ENCODE results near the gene SULT4A1. TPM values are rescaled to one million over a fixed set of nuclear protein-coding genes. Genes with fewer than 3 reads are reported as not detected.

The SULT4A1 gene
- total RNA-seq, 6 experiments from 2014 or later = not detected

DNA sequence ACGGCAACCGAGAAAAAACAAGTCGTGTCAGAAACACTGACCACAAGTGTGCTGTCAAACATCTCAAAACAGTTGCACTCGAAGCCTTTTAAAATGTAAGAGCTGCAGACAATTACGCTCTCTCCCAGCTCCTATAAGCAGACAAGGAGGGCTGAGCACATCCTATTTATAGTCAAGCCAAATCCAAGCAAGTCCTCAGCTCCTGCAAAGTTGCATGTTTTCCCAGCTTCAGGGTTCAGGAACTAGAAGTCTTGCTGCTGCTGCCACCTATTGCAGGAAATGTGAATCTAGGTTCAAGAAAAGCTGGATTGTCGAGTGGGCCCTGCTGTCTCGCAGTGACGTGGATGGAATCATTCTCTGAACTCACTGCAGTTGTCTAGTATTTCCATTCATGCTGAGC is 65.7 kb downstream of the SULT4A1 start:
- TF ChIP-seq, protein P1, sequence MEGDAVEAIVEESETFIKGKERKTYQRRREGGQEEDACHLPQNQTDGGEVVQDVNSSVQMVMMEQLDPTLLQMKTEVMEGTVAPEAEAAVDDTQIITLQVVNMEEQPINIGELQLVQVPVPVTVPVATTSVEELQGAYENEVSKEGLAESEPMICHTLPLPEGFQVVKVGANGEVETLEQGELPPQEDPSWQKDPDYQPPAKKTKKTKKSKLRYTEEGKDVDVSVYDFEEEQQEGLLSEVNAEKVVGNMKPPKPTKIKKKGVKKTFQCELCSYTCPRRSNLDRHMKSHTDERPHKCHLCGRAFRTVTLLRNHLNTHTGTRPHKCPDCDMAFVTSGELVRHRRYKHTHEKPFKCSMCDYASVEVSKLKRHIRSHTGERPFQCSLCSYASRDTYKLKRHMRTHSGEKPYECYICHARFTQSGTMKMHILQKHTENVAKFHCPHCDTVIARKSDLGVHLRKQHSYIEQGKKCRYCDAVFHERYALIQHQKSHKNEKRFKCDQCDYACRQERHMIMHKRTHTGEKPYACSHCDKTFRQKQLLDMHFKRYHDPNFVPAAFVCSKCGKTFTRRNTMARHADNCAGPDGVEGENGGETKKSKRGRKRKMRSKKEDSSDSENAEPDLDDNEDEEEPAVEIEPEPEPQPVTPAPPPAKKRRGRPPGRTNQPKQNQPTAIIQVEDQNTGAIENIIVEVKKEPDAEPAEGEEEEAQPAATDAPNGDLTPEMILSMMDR (IDR thresholded peaks at IDR 0.05) = peak; percentile 52
- DNase-seq = peak; percentile 26

GRCh38 chr22:43795320-43795719 is 67.0 kb downstream of the SULT4A1 start:
- H3K27ac Mint-ChIP-seq = no peak overlapping the region
- DNase-seq = no peak
- H3K4me1 Mint-ChIP-seq (ENCODE audit: low read depth) = no peaks in the 10 kb centered on the region
- no peak overlapping the region for H3K4me3 Mint-ChIP-seq
- 0 out of 2 replicates have a peak, but pooled peaks cover under 1% of the 10 kb centered on the region for H3K9me3 Mint-ChIP-seq
- H3K36me3 Mint-ChIP-seq (ENCODE audit: low read depth) = no peaks in the 10 kb centered on the region
- peaks cover 1% of the 10 kb centered on the region for H3K27me3 Mint-ChIP-seq (ENCODE audit: insufficient read depth)
- TF ChIP-seq, protein P1 (IDR thresholded peaks at IDR 0.05) = no peak

More for the DNA sequence above, 65.7 kb downstream of the SULT4A1 start:
- H3K36me3 Mint-ChIP-seq (ENCODE audit: low read depth) = no peaks in the 10 kb centered on the region
- peaks cover 1% of the 10 kb centered on the region for H3K27me3 Mint-ChIP-seq (ENCODE audit: insufficient read depth)
- no peak overlapping the region for H3K27ac Mint-ChIP-seq
- peaks cover 11% of the 10 kb centered on the region; the same call in 1 of the 2 replicates for H3K9me3 Mint-ChIP-seq
- H3K4me3 Mint-ChIP-seq = no peak overlapping the region
- H3K4me1 Mint-ChIP-seq (ENCODE audit: low read depth) = no peaks in the 10 kb centered on the region

DNA sequence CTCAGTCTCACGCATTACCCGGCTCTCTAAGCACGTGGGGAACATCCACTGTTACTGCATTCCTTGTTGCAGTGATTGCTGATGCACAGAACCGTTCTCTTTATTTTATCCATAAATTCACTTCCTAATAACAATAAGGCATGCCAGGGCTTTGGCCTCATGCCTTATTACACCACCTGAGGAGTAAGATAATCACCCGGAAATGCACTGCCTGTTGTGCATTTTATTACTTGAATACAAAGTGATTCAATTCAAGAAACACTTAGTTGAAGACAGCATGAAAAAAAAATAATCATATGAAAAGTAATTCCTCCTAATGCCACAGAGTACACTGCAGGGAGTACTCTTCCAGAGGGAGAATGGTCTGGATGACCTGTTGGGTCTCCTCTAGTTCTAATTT is 69.4 kb downstream of the SULT4A1 start:
- H3K4me1 Mint-ChIP-seq (ENCODE audit: low read depth) = no peaks in the 10 kb centered on the region
- peaks cover 1% of the 10 kb centered on the region; the same call in 1 of the 2 replicates for H3K27me3 Mint-ChIP-seq (ENCODE audit: insufficient read depth)
- no peak overlapping the region for H3K27ac Mint-ChIP-seq
- DNase-seq = no peak
- H3K4me3 Mint-ChIP-seq = no peak overlapping the region
- no peaks in the 10 kb centered on the region for H3K9me3 Mint-ChIP-seq
- TF ChIP-seq, protein P1 (IDR thresholded peaks at IDR 0.05) = no peak
- H3K36me3 Mint-ChIP-seq (ENCODE audit: low read depth) = no peaks in the 10 kb centered on the region

GRCh38 chr22:43789452-43789851 is 72.9 kb downstream of the SULT4A1 start:
- Mint-ChIP-seq H3K4me3 (no peak overlapping the region), H3K9me3 (no peaks in the 10 kb centered on the region), H3K27ac (peak overlapping the region; percentile 38; the same call in 1 of the 2 replicates), H3K36me3 (ENCODE audit: low read depth) (no peaks in the 10 kb centered on the region), H3K4me1 (ENCODE audit: low read depth) (no peaks in the 10 kb centered on the region), H3K27me3 (ENCODE audit: insufficient read depth) (no peaks in the 10 kb centered on the region)
- TF ChIP-seq, protein P1 (IDR thresholded peaks at IDR 0.05) = no peak
- peak; percentile 89 for DNase-seq

DNA sequence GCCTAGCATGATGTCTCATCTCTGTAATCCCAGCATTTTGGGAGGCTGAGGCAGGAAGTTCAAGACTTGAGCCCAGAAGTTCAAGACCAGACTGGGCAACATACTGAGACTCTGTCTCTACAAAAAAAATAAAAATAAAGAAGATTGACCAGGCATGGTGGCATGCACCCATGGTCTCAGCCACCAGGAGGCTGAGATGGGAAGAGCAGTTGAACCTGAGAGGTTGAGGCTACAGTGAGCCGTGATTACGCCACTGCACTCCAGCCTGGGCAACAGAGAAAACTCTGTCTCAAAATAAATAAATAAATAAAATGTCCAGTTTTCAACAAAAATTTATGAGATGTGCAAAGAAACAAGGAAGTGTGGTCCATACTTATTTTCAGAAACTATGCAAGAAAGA is 78.5 kb downstream of the SULT4A1 start:
- Mint-ChIP-seq H3K27me3 (ENCODE audit: insufficient read depth) (no peaks in the 10 kb centered on the region), H3K9me3 (no peaks in the 10 kb centered on the region), H3K36me3 (ENCODE audit: low read depth) (no peaks in the 10 kb centered on the region), H3K4me3 (no peak overlapping the region), H3K27ac (no peak overlapping the region), H3K4me1 (ENCODE audit: low read depth) (peaks cover 11% of the 10 kb centered on the region; the same call in 1 of the 2 replicates)
- TF ChIP-seq, protein P1 (IDR thresholded peaks at IDR 0.05) = 0 out of 2 replicates have a peak, but pooled peaks have one; percentile 34
- DNase-seq = no peak

Data from HFFc6 (cell line).